ENCODE measurements around the gene BAIAP2. TPM values are rescaled to one million over a fixed set of nuclear protein-coding genes. Genes with fewer than 3 reads are reported as not detected.

The BAIAP2 gene
- total RNA-seq, 1 donor from 2014 or later, result 80.3 TPM

- no peak overlapping the region for H3K4me3 ChIP-seq (ENCODE audit: low read depth, low read length)
- TF ChIP-seq CTCF (IDR thresholded peaks at IDR 0.05; ENCODE audit: insufficient read depth, low read length, poor library complexity, severe bottlenecking), result no peak
- DNase-seq (ENCODE audit: low read depth), result no peak
- no peaks in the 10 kb centered on the region for H3K36me3 ChIP-seq (ENCODE audit: control insufficient read depth, insufficient read depth, low read length)
- H3K27me3 ChIP-seq (ENCODE audit: control insufficient read depth, insufficient read depth, low read length), result peaks cover 44% of the 10 kb centered on the region
These were observed 87.1 kb downstream of the BAIAP2 start for GRCh38 chr17:81121841-81122733.

- H3K36me3 ChIP-seq (ENCODE audit: control insufficient read depth, insufficient read depth, low read length), result no peaks in the 10 kb centered on the region
- DNase-seq (ENCODE audit: low read depth), result no peak
- no peak overlapping the region for H3K4me3 ChIP-seq (ENCODE audit: low read depth, low read length)
- peaks cover 51% of the 10 kb centered on the region for H3K27me3 ChIP-seq (ENCODE audit: control insufficient read depth, insufficient read depth, low read length)
- TF ChIP-seq CTCF (IDR thresholded peaks at IDR 0.05; ENCODE audit: insufficient read depth, low read length, poor library complexity, severe bottlenecking), result no peak
These were observed 88.4 kb downstream of the BAIAP2 start for GRCh38 chr17:81123052-81124048.

DNA sequence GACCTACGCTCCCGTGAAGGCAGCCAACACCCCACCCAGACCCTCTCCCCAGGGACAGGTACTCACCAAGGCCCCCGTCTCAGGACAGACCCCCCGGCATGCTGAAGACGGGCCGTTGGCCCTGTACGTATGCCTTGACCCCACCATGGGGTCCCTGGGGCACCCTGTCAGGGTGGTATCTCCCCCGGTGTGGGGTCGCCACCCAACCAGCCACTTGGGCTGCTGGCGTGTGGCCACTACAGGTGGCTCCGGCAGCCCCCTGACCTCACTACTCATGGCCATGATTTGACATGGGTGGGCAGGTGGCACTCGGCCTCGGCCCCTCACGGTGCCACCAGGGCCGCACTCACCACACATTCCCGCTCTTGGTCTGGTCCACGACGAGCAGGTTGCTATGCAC is 89.4 kb downstream of the BAIAP2 start:
- no peaks in the 10 kb centered on the region for H3K36me3 ChIP-seq (ENCODE audit: control insufficient read depth, insufficient read depth, low read length)
- no peak overlapping the region for H3K4me3 ChIP-seq (ENCODE audit: low read depth, low read length)
- TF ChIP-seq CTCF (IDR thresholded peaks at IDR 0.05; ENCODE audit: insufficient read depth, low read length, poor library complexity, severe bottlenecking), result no peak
- H3K27me3 ChIP-seq (ENCODE audit: control insufficient read depth, insufficient read depth, low read length), result peaks cover 46% of the 10 kb centered on the region
- no peak for DNase-seq (ENCODE audit: low read depth)

- peaks cover 38% of the 10 kb centered on the region for H3K27me3 ChIP-seq (ENCODE audit: control insufficient read depth, insufficient read depth, low read length)
- H3K36me3 ChIP-seq (ENCODE audit: control insufficient read depth, insufficient read depth, low read length), result no peaks in the 10 kb centered on the region
- DNase-seq (ENCODE audit: low read depth), result no peak
- H3K4me3 ChIP-seq (ENCODE audit: low read depth, low read length), result no peak overlapping the region
- TF ChIP-seq CTCF (IDR thresholded peaks at IDR 0.05; ENCODE audit: insufficient read depth, low read length, poor library complexity, severe bottlenecking), result no peak
These were observed 90.7 kb downstream of the BAIAP2 start for GRCh38 chr17:81125573-81126081.

DNA sequence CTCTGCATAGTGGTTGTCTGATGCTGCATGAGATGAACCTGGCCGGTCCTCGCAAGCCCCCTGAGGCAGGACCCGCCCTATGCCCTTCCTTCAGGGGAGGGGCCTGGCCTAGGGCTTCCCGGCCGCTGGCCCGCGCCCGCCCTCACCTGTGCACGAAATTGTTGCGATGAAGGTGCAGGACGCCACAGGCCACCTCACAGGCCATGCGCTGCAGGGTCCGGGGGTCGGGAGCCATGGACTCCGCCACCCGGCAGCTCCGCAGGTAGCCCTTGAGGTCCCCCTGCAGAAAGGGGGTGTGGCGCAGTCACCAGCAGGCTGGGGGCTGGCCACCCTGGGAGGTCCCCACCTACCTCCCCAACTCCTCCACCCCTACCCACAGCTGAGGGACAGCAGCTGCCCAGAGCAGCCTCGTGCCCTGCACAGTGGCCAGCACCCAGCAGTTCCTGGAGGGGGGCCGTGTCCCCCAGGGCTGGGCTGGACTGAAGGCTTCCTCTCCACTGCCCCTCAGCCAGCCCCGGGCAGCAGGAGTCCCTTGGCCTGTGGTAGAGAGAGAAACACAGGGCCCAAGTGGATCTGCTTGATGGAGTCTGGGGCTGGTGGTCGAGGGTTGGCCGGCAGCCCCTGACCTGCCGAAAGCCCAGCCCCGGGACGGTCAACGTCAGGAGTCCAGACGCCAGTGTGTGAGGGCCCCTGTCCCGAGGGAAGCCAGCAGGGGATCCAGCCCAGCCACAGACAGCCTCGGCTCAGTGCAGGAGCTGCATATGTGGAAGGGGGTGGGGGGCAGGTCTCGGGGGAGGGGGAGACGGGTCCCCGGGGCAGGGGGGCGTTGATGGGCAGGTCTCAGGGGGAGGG is 91.6 kb downstream of the BAIAP2 start:
- peaks cover 30% of the 10 kb centered on the region for H3K27me3 ChIP-seq (ENCODE audit: control insufficient read depth, insufficient read depth, low read length)
- H3K36me3 ChIP-seq (ENCODE audit: control insufficient read depth, insufficient read depth, low read length), result no peaks in the 10 kb centered on the region
- H3K4me3 ChIP-seq (ENCODE audit: low read depth, low read length), result no peak overlapping the region
- DNase-seq (ENCODE audit: low read depth), result no peak
- no peak for TF ChIP-seq CTCF (IDR thresholded peaks at IDR 0.05; ENCODE audit: insufficient read depth, low read length, poor library complexity, severe bottlenecking)
